H1 (cell line): Measurements from ENCODE around the gene NODAL.

ENCODE experiments used
- PHF8 ChIP-seq: fragments of 200-600 bp; sonication (generic); conservative IDR thresholded peaks from 2 replicates; pipeline ENCODE4 v1.7.1; 2012; ENCODE audit warnings: low read depth, mild to moderate bottlenecking, inconsistent platforms, low read length, moderate library complexity
- POLR2A ChIP-seq, 2 experiments: IDR thresholded peaks; 1 replicate in 1 of 2; 2 replicates in 1 of 2; pipeline ENCODE4 v1.6.1; 2011; ENCODE audit warnings: low read depth in 2 of 2, low read length in 2 of 2, mild to moderate bottlenecking in 2 of 2; ENCODE audit errors: control extremely low read depth in 1 of 2
- TF ChIP-seq, protein P1 (sequence below), 3 experiments: IDR thresholded peaks; 1 replicate in 2 of 3; 2 replicates in 1 of 3; pipeline versions ENCODE4 v1.5.1 to v1.6.1; 2011; ENCODE audit warnings: low read length in 3 of 3, mild to moderate bottlenecking in 3 of 3, inconsistent platforms in 2 of 3, low read depth in 1 of 3, moderate library complexity in 1 of 3; ENCODE audit not compliant: insufficient read depth in 1 of 3; ENCODE audit errors: control extremely low read depth in 1 of 3

GRCh38 chr10:70426823-70427222, 14.7 kb downstream of the NODAL start:
- no peak for TF ChIP-seq PHF8
- TF ChIP-seq, protein P1, sequence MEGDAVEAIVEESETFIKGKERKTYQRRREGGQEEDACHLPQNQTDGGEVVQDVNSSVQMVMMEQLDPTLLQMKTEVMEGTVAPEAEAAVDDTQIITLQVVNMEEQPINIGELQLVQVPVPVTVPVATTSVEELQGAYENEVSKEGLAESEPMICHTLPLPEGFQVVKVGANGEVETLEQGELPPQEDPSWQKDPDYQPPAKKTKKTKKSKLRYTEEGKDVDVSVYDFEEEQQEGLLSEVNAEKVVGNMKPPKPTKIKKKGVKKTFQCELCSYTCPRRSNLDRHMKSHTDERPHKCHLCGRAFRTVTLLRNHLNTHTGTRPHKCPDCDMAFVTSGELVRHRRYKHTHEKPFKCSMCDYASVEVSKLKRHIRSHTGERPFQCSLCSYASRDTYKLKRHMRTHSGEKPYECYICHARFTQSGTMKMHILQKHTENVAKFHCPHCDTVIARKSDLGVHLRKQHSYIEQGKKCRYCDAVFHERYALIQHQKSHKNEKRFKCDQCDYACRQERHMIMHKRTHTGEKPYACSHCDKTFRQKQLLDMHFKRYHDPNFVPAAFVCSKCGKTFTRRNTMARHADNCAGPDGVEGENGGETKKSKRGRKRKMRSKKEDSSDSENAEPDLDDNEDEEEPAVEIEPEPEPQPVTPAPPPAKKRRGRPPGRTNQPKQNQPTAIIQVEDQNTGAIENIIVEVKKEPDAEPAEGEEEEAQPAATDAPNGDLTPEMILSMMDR (IDR thresholded peaks at IDR 0.05; ENCODE audit: control extremely low read depth in 1 of 3, insufficient read depth in 1 of 3, low read depth in 1 of 3, low read length in 3 of 3), result no peak
- TF ChIP-seq POLR2A (IDR thresholded peaks at IDR 0.05; ENCODE audit: control extremely low read depth in 1 of 2, low read depth in 2 of 2, low read length in 2 of 2), result no peak
